Hematopoietic multipotent progenitor cell treated with erythropoietin and hydrocortisone succinate and interleukin-3 and kit ligand, for 15 days (in vitro differentiated cells): ENCODE measurements around the gene LITAFD.
A peak's percentile ranks its signal among the peaks of the same experiment; 100 is the strongest.
"Not testable (repeated sequence)": the region's sequence is repeated elsewhere in the genome, so short reads cannot be mapped to it uniquely, and the experiment has no call there.

Experiments used
- DNase-seq: peaks from one replicate; pipeline ENCODE4 v3.0.0-alpha.2; 2015; ENCODE audit warnings: low spot score

The LITAFD gene

DNA sequence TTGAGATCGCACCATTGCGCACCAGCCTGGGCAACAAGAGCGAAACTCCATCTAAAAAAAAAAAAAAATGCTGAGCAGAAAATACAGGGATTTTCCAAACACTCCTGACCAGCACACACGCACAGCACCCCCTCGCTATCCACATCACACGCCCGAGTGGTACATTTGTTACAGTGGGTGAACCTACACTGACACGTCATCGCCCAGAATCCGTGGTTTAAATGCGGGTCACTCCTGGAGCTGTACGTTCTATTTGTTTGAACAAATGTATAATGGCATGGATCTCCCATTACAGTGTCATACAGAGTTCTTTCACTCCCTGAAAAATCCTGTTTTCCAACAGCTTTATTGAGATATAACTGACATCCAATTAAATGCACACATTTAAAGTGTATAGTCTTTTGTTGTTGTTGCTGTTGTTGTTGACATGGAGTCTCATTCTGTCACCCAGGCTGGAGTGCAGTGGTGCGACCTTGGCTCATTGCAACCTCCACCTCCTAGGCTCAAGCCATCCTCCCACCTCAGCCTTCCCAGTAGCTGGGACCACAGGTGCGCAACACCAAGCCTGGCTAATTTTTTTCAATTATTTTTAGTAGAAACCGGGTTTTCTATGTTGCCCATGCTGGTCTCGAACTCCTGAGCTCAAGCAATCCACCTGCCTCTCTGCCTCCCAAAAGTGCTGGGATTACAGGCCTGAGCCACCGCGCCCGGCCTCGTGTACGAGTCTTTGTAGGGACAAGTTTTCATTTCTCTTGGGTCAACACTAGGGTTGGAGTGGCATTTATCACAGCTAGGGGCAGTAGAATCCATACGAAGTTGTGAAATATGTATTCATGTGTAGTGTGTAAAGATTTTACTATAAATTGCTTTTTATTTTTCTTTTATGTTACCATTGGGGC is 8.9 kb upstream of the LITAFD start:
- no peak for DNase-seq

DNA sequence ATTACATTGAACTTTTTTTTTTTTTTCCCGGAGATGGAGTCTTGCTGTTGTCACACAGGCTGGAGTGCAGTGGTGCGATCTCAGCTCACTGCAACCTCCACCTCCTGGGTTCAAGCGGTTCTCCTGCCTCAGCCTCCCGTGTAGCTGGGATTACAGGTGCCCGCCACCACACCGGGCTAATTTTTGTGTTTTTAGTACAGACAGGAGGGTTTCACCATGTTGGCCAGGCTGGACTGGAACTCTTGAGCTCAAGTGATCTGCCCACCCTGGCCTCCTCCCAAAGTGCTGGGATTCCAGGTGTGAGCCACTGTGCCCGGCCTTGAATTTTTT is 8.3 kb upstream of the LITAFD start:
- DNase-seq = not testable (repeated sequence)

DNA sequence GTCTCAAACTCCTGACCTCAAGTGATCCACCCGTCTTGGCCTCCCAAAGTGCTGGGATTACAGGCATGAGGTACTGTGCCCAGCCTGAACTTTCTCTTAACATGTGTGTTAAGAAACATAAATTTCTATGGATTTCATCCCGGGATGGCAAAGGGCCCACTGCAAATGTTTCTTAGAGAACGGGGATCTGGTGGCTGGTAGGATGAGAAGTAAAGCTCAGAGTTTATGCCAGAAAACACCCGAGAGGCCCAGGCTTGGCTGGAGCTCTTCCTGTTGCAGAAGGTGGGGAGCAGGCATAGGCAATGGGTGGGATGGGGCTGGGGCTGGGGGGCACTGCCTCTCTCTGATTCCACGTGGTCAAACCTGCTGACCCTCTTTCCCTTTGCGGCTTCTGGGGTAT is 7.8 kb upstream of the LITAFD start:
- no peak for DNase-seq

DNA sequence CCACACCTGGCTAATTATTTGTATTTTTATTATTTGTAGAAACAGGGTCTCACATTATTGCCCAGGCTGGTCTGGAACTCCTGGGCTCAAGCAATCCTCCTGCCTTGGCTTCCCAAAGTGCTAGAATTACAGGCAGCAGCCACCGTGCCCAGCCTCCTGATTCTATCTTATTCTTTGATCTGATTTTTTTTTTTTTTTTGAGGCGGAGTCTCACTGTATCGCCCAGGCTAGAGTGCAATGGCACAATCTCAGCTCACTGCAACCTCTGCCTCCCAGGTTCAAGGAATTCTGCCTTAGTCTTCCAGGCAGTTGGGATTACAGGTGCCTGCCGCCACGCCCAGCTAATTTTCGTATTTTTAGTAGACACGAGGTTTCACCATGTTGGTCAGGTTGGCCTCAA is 6.8 kb upstream of the LITAFD start:
- DNase-seq = not testable (repeated sequence)

DNA sequence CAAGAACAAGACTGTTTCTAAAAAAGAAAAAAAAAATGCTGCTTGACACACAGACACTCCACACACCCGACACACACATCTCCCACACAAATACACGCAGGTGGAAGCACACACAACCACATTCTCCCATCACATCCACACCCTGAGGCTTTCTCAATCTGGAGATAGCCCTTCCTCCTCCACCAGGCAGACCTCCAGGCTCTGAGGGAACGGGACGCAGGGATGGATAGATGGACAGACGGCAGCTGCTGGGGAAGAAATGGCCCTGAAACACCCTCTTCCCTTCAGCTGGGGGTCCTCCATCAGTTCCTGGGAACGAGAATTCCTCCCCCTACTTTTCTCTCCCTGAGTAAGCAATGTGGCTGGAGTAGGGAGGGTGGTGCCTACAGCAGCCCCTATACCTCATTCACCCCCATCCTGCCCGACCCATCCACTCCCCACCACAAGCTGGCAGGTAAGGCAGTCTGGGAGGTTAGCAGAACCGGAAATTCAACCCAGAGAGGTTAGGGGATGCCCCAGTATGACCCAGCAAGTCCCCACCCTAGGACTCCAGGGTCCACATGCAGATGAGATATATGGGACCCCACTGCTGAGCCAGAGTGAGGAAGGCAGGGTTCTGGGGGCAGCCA is 4.1 kb upstream of the LITAFD start:
- no peak for DNase-seq

DNA sequence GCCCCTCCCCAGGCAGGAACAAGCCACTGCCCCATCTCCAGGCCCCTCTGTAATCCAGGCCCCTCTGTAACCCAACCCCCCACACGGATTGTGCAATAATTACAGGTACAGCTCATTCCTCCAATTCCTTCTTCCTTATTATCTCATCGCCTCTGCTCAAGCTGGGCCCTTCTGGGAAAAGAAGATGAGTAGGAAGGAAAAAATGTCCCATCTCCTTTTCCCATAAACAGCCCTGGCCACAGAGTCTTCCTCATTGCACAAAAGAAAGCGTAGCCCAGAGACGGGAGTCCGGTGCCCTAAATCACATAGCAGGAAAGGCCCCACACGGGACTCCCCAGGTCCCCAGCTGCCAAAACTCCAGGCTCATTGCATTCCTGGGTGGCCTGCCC is 3.6 kb upstream of the LITAFD start:
- no peak for DNase-seq

DNA sequence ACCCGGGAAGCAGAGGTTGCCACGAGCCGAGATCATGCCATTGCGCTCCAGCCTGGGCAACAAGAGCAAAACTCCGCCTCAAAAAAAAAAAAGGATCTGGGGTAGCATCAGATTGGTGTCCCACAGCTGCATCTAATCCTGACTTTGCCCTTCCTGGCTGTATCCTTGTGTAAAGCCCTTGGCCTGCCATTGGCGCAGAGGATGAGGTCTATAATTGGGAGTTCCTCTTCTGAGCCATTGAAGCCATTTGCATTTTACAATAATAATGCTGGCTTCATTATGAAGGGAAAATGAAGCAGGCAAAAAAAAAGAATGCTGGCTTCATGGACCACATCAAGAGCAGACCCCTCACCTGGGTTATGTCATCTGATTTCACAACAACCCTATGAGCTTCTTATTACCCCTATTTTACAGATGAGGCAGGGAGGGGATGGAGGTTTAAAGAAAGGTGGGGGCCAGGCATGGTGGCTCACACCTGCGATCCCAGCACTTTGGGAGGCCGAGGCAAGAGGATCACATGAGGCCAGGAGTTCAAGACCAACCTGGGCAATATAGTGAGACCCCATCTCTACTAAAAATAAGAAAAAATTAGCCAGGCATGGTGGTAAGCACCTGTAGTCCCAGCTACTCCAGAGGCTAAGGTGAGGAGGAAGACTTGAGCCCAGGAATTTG is 1.2 kb upstream of the LITAFD start:
- DNase-seq = no peak

DNA sequence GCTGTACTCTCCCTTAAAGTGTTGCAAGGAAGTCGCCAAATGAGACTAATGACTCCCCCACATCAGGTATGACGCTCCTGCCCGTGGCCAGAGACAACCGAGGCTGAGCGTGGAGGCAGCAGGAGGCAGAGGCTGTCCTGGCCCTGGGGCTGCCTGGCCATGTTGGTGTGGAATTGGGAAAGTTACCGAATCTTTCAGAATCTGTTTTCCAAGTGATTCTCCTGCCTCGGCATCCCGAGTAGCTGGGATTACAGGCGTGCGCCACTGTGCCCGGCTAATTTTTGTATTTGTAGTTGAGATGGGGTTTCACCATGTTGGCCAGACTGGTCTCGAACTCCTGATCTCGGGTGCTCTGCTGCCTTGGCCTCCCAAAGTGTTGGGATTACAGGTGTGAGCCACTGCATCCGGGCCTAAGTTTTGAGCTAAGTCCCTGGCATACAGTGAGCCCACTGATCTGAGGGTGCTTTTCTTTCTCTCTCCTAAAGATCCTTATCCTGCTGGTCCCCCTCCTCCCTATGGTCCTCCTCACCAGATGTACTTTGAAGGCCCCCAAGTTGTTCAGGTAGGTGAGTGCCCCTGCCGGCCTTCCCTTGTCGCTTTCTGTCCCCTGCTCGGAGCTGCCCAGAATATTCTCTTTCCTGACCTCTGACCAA is 700 bp downstream of the LITAFD start:
- DNase-seq = no peak

DNA sequence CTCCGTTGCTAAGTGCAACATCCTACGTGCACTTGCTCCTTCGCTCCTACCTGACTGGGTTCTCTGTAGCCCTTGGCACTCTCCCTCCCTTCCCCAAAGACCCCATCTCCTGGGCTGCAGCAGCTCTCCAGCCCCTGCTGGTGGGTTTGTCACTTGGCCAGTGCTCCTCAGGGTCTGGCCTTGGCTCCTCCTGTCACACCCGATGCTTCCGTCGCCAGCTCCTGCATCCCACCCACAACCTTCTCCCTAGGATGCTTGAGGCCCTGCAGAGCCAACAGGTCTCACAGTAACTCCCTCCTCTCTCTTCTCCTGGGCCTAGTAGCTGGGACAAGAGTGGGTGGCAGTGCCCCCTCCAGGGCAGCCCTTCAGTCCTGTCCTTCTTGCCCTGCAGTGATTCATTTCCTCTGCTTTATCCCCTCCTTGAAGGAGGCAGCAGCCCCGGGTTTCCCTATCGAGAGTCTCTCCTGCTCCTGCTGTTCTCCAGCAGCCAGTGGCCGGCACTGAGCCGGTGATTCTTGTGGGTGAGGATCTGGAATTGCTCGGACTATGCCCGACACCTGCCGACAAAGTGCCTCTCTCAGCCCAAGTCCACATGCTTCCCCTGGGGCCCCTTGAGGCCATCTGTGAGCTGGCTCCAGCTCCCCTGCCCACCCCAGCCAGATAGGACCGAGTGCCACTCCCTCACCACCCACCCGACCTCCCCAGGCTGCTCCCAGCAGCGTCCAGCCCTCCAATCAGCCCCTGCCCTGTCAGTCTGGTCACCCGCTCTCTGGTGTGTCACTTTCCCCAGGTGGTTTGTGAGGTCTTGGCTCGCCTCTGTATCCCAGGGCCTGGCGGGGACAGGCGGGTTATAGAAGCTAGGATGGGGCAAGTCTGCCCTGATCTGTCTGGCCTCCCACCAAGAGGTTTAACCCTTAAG is 3.8 kb downstream of the LITAFD start:
- no peak for DNase-seq

DNA sequence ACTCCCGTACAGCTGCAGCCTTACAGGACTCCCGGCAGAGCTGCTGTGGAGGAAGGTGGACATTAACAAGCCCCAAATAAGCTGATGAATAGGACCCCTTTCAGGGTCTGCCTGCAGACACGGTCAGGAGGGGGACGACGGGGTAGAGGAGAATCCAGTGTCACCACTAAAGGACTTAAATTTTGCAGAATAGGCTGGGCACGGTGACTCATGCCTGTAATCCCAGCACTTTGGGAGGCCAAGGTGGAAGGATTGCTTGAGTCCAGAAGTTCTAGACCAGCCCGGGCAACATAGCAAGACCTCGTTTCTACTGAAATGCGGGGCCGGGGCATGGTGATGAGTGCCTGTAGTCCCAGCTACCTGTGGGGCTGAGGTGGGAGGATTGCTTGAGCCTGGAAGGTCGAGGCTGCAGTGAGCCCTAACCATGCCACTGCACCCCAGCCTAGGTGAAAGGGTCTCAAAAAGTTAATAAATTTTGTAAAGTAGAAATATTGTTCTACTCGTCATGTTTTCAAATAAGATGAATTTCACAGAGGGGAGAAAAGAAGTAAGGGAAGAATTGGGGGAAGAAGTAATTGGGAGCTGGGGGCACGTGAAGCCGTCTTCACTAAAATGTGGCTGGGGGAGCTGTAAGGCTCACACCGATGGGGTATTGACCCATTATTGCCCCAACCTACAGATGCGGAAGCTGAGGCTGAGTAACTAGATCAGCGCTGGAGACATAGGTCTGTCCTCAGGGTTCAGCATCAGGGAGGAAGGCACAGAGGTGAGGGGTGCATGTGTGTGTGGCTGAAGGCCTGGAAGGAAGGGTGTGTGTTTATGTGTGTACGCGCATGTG is 4.7 kb downstream of the LITAFD start:
- no peak for DNase-seq

DNA sequence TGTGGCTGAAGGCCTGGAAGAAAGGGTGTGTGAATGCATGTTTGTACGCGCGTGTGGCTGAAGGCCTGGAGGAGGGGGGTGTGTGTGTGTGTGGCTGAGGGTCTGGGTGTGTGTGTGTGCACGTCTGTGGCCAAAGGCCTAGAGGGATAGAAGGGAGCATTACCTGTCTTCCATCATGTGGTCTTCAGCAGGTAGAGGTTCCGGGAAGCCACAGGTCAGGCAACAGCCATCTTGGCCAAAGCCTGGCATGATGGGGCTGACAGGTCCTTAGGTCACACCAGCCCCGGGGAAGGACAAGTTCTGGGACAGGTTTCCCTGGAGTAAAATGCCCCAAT is 5.2 kb downstream of the LITAFD start:
- no peak for DNase-seq

DNA sequence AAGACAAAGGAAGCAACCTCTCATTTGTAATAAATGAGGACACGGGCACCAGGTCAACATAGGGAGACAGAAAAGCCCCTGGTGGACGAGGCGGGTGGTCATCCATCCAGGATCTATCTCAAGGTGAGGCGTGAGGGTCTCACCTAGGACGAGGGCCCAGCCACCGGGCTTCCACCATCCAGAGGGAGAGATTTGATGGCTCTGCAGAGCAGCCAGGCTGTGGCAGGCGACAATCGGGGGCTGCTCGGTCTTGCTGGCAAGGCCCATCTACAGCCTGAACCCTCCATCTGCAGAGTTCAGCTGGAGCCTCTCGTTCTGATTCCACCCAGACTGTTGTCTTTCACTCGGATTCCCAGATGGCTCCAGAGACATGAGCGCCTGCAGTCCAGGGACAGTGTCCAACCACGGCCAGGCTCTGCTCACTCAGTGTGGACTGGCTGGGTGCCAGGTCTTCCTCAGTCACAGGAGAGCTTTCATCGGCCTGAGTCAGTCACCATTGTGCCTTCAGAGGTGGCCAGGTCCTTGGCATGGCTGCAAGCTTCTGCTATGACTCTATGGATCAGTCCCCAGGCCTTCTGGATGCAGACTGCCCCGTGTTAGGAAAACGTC is 5.9 kb downstream of the LITAFD start:
- DNase-seq = peak; percentile 32

DNA sequence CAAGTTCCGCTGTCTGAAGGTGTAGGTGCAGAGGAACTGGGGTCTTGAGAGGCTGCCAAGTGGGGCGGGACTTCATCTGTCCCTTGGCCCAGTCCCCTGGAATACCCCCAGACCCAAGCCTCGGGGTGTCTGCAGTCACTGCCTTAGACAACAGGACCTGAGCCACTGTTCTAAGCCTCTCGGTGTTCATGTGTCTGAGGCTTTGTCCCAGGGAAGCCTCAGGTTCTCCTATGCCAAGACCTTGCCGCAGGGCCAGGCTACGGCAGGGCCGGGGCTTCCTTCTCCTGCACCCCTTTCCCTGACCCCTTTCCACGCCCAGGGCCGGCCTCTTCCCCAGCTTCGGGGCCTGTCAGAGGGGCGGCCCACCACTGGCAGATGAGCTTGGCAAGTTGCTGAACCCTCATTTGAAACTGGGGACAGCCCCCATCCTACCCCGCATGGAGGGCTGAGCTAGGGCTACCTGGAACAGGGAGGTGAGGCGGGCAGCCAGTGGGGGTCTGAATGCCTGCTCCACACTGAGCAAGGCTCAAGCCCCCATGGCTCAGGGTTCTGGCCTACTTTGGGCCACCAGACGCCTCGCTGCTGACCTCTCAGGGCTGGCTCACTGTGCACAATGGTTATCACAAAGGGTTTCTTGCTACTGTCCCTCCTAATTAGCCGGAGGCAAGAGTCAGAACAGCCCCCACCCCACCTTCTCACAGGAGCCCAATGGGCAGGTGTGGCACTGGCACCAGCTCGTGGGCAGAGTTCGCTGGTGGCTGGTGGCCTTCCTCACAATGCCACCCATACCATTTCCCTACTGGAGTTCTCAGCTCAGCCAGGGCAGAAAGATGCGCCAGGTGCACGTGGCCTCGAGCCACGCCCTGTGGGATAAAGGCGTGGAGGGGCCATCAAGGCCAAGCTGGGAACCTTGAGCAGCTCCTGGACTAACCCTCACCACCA is 7.1 kb downstream of the LITAFD start:
- no peak for DNase-seq

DNA sequence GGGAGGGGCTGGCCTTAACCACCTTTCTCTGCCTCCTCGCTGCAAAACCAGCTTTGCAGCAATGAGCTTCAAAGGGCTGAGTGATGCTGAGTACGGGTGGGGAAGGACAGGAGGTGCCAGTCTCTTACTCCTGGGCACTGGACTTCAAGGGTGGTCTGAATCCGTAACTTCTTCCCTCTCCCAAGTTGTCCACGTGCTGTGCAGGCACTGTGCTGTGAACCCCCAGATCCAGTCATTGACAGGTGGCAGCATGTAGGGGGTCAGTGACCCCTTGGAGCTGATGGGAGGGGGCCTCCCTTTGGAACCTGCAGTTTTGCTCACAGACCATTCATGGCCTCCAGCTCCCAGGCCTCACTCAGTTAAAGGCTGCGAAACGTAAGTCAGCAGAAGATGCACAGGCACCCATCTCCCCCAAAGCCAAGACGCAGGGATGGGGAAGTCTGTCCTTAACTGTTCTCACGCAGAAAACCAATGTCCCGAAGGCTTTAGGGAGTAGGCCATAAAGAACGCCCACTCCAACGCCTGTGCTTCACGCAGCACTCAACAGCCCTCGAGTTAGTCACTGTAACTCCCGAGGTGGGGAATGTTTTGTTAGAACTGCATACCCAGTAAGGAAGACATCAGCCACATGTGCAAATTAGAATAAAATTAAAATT is 7.9 kb downstream of the LITAFD start:
- DNase-seq = no peak

DNA sequence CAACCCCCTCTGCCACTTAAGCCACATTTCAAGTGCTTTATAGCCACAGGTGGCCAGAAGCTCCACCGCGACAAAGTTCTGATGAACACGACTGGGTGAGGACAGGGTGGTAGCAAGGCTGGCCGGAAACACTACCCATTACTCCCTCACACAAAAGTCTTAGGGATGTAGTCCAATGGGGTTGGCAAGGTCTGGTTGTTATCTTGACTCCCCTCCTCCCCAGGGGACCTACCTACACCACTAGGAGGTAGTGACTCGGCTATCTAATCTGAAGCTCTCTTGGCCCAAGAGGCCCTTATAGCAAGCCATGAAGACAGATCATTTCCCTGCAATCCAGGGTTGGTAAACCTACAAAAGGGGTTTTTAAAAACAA is 8.4 kb downstream of the LITAFD start:
- no peak for DNase-seq

DNA sequence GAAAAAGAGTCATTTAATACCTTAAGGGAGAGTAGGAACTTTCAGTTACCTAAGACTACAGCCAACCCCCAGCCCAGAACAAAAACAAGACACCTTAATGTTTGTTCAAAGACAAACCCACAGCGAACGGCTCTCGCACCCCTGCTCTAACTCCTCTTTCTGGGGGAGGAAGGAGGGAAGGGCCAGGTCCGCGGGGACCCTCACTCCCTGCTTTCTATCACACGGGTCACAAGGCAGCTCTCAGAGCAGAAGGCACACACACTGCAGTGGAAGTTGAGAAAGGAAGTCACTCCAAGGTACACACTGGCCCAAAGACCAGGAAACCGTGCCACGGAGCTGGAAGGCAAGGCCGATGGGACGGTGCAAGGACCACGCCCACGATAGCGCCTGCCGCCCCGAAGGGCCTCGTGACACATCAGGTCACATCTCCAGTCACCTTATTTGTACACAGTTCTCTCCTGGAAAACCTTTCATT is 10.0 kb downstream of the LITAFD start:
- DNase-seq = no peak

DNA sequence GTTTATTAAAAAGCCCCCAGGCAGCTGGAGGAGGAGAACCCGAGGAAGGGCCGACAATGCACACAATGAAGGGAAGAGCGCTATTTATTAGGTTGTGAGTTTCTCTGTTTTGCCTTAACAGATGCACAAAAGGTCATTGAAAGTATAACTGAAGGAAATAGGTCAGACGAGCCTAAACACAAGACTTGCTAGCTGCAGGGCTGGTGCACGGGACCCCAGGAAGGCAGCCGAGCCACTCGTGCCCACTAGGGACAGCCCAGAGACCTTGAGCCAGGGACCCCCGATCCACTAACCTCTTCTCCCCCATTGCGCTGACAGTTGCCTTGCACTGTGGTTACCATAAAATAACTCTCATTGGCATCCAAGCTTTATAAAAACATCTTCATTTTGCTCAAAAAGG is 11.3 kb downstream of the LITAFD start:
- no peak for DNase-seq

DNA sequence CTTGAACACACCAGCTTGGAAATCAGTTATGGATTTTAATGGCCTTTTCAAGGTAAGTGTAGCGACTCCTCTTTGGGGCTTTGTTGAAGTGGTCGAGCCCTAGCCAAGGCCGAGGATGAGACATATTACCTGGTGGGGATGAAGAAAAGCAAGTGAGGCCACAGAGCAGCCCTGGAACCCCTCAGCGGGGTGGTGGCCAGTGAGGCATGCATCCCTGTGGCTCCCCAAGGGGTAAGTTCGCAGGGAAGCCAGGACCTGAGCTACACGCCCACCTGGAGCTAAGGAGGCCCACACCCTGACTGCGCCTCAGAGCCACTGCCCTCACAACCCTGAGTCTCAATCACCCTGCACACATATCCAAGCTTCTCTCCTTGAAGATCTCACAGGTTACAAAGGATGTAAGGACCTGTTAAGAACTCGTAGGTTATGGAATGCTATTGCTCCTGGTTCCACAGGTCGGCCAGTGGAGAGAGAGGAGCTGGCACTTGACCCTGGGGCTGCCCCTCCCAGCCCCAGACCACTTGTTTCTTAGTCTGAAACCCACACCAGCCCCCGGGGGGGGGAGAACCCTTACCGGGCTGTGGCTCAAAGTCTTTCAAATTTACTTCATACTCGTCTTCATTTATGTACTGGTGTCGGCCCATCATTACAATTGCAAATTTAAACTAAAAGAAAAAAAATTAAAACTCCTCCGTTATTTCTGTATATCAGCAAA is 12.0 kb downstream of the LITAFD start:
- DNase-seq = no peak
